HG03457 (cell line): ENCODE measurements around the gene DCPS.

Experiments
- ATAC-seq: cut with Tn5 transposase; IDR thresholded peaks from one replicate; pipeline ENCODE4 v1.9.1; 2021; ENCODE audit warnings: moderate number of reproducible peaks; ENCODE audit not compliant: unreplicated experiment

DCPS gene

DNA sequence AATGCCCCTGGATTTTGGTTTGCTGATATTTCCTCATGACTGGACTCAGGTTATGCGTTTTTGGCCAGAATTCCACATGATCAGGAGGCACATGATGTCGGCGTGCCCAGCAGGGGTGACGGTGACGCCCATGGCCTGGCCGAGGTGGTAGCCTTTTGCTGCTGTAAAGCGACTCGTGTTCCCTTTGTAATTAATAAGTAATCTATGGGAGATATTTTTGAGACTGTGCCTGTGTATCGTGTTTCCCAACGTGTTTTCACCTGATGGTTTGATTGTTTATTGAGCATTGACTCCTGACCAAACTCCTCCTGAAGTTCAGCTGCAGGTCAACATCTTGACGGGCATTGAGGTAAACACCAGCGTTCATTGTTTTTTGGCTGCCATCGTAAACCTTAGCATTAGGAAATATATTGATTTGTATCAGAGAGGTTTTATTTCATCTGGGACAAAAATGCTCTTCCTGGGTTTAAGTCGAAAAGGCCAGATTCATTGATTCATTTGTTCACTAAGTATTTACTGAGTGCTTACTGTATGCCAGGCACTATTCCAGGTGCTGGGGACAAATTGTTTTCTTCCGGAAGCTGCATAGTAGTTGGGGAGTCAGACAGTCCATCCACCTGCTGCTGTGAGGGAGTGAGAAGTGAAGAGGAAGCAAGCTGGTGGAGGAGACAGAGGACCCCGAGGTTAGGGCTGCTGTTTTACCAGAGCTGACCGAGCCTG, 23.6 kb downstream of the DCPS start:
- no peak for ATAC-seq

- ATAC-seq = no peak
Observed at GRCh38 chr11:126328001-126328390, 24.1 kb downstream of the DCPS start.

DNA sequence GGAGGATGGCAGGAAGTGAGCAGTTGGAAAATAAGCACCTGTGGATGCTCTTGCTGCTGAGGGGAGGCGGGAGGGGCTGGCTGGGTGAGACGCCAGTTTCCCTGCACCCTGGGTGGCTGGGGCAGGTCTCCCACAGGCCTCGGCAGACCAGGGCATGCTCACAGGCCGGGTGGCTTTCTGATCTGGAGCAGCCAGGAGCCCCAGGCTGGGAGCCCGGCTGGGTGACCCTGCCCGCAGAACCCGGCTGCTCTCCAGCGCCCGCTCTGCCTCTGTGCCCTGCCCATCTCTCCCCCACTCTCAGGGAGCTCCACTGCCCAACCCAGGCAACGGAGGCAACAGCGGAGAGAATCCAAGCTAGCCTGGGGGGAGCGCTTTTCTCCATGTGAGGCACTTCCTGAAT, 24.6 kb downstream of the DCPS start:
- ATAC-seq = no peak

DNA sequence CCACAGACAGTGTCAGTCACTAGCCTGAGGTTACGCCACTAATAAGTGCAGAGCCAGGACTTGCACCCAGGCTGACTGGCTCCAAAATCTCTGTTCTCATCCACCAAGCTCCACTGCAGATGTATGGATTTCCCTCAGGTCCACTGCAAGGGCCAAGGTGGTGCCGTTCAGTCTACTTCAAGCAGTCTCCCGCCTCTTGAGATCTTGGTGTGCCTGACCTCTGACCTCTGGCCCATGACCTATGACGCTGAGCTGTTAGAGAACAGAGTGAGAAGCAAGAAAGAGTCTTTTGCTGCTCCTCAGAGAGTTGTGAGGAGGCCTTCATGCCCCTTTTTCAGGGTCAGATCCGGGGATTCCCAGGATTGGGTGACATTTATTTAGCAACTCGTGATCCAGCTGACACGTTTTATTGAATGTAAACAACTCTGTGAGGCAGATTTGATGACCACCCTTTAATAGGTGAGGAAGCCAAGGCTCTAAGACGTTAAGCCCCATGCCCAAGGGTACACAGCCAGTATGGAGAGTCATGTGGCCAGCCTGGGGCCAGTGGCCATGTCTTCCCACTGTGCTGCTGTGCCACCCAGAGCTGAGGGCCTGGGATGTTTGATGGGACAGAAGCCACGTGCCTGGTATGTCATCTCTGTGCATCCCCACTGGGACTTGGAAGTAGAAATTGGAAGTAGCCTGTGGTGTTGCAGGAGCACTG, 25.2 kb downstream of the DCPS start:
- ATAC-seq = no peak

DNA sequence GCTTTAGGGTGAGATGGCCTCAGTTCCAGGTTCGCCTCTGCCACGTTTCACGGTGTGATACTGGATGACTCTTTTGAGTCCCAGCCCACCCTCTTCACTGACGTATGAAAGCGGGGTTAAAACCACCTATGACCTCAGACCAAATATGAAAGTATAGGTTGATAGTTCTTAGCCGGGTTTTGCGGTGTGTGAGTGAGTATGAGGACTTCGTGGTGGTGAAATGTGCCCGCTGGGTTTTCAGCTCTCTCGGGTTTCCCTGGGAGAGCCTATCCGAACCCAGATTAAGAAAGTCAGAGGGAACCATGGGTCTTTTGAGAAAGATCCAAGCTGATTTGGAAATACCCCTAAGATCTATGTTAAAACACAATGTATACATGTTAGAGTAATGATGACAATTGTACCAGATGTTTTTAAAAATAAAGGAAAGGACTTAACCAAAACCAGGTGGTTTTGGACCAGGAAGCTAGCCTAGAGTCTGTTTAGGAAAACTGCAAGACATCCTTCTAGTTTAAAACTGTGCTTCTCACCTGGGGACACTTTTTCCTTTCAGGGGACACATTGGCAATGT, 25.9 kb downstream of the DCPS start:
- ATAC-seq = no peak

DNA sequence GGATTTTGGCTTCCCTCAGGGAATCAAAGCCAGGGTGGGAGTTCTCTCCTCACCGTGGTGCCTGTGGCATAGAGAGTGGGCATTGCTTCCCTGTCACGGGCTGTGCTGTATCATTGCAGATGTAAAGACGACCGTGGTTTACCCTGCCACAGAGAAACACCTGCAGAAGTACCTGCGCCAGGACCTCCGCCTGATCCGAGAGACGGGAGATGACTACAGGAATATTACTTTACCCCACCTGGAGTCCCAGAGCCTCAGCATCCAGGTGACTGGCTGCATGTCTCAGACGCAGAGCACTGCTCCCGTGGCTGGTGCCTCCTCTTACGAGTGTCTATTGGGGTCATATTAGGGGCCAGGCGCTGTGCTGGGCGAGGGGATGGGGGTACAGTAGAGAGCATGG, 27.4 kb downstream of the DCPS start:
- ATAC-seq = no peak

- no peak for ATAC-seq
Observed at GRCh38 chr11:126332221-126332711, 28.4 kb downstream of the DCPS start.

DNA sequence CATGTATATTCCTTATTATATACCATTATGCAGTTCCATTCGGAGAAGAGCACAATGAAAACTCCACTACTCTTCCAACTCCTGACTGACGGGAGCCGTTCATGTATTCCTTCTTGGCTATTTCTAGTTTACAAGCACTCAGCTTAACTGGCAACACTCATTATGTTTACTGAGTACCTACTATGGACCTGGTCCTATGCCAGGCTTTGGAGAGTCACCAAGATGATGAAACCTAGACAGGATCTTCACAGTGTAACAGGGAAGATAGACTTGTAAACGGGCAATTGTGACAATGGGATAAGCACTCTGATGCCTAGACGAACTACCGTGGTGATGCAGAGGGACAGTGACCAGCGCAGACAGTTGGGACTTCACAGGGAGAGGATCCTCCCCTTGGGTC, 29.3 kb downstream of the DCPS start:
- ATAC-seq = no peak

DNA sequence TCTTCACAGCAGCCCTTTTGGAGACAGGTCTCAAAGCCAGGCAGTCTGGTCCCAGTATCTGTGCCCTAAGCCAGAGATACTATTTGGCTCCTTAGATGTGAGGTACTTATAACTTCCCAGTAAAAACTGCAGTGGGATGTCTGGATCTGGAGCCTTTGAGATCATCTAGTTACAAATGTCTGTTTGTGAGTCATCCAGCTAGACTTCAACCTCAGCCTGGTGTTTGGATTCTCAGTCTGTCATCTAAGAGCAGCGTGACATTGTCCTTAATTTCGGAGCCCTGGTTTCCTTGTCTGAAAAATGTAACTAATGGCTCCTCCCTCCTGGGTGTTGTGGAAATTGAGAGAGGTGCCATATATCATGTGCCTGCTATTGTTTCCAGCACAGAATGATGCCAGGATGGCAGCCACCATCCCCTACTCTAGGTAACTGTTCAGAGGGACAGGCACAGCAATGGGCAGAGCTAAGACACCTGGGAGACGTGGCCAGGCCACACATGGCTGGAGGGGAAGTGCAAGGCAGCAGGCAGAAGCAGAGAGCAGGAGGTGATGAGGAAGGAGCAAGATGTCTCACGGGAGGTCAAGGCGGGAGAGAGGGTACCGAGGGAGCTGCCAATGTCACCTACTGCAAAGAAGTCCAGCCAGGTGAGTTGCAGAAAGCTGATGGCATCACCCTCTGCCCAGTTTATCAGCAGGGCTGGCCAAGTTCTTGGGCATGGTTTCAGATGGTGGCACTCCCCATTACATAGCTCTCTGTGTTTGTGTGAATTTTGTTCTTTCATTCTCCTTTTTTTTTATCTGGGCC, 31.0 kb downstream of the DCPS start:
- ATAC-seq = no peak

DNA sequence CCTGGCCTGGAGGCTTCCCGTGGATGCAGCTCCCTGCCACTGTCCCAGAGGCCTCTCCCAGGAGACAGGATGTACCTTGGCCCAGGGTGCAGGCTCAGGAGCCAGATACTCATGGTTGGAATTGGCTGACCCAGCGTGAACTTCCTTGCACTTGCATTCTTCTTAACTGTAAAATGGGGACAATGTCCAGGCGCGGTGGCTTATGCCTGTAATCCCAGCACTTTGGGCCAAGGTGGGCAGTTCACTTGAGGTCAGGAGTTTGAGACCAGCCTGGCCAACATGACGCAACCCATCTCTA, 31.6 kb downstream of the DCPS start:
- no peak for ATAC-seq

GRCh38 chr11:126336138-126336541, 32.3 kb downstream of the DCPS start:
- no peak for ATAC-seq

GRCh38 chr11:126336671-126337101, 32.8 kb downstream of the DCPS start:
- no peak for ATAC-seq

DNA sequence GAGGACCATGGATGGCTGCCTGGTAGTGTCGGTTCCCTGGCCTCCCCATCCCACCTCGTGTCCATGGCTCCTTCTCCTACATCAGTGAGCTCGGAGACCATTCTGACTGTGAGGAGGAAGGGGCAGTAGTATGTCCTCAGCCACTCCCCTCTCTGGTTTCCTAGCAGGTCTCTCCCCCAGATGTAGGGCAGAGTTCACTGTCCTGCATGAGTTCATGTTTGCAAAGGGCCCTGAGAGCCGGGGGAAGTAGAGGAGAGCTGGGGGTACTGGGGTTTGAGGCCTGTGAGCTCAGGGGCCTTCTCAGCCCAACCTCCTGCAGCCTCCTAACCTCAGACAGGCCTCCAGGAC, 33.2 kb downstream of the DCPS start:
- ATAC-seq = no peak

GRCh38 chr11:126337474-126338241, 33.8 kb downstream of the DCPS start:
- no peak for ATAC-seq

DNA sequence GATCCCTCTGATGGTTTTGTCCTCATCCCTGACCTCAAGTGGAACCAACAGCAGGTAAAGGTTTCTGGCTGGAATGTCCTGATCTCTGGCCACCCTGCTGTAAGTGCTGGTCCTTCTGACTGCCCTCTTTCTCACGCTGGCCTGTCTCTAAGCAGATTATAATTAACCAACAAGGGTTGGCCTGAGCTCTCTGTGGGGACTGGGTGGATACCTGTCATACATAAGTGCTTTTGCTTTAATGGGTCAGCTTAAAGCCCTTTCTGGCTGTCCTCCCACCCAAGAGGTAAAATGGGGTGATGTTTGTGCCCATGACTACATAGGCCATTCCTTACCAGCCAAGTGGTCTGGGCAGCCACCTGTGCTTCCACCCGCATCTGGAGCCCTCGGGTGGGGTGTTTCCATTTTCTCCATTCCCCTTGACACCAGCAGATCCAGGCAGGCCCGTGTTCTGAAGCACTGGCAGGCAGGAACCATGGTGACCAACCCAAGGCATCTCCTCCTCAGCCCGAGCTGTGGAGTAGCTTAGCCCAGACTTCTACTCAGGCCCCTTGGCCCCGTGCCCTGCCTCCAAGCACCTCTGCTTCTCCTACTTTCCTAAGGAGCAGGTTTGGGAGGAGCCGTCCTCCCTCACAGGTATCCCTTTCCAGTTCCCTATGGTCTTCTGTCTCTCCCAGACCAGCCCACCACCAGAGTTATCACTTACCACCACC, 34.6 kb downstream of the DCPS start:
- no peak for ATAC-seq

- ATAC-seq = no peak
Observed at GRCh38 chr11:126339073-126339862, 35.4 kb downstream of the DCPS start.

- ATAC-seq = no peak
Observed at GRCh38 chr11:126339863-126340434, 36.1 kb downstream of the DCPS start.

DNA sequence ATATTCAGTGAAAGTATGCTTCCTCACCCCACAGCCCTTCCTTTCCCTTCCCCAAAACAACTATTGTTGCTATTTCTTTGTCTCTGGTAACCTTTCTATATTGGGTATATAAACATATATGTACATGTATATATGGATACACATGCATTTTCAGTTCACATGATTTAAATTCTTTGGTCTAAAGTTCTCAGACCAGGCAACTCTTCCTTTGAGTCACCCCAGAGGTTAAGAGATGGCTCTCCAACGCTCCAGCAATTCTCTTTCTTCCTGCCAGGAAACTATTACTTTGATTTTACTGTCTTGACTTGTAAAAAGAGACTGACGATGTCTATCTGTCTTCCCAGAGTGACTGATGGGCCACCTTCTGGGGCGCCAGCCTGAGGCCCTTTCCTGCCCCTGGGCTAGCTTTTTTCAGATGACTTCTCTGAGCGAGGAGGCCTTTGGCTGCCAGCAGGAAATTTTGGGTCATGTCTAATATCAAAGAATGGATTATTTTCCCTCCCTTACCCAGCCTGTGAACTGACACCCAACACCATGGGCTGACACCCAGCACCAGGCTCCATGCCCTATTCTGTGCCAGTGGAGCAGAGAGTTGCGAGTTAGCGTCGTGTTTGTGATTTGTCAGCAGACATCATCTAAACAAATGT, 37.2 kb downstream of the DCPS start:
- ATAC-seq = no peak

GRCh38 chr11:126341760-126342161, 37.9 kb downstream of the DCPS start:
- ATAC-seq = no peak
